ENCODE results near the gene MEIS2.

The MEIS2 gene

GRCh38 chr15:37106490-37107001, 6.2 kb upstream of the MEIS2 start:
- TF ChIP-seq POLR2AphosphoS5 (IDR thresholded peaks at IDR 0.05; ENCODE audit: low read depth, low read length) (no peak), TAF1 (IDR thresholded peaks at IDR 0.05; ENCODE audit: borderline replicate concordance, insufficient read depth, low read length) (no peak), SIN3A (IDR thresholded peaks at IDR 0.05; ENCODE audit: borderline replicate concordance, insufficient read depth, low read length) (no peak)
- TF ChIP-seq, protein P1, sequence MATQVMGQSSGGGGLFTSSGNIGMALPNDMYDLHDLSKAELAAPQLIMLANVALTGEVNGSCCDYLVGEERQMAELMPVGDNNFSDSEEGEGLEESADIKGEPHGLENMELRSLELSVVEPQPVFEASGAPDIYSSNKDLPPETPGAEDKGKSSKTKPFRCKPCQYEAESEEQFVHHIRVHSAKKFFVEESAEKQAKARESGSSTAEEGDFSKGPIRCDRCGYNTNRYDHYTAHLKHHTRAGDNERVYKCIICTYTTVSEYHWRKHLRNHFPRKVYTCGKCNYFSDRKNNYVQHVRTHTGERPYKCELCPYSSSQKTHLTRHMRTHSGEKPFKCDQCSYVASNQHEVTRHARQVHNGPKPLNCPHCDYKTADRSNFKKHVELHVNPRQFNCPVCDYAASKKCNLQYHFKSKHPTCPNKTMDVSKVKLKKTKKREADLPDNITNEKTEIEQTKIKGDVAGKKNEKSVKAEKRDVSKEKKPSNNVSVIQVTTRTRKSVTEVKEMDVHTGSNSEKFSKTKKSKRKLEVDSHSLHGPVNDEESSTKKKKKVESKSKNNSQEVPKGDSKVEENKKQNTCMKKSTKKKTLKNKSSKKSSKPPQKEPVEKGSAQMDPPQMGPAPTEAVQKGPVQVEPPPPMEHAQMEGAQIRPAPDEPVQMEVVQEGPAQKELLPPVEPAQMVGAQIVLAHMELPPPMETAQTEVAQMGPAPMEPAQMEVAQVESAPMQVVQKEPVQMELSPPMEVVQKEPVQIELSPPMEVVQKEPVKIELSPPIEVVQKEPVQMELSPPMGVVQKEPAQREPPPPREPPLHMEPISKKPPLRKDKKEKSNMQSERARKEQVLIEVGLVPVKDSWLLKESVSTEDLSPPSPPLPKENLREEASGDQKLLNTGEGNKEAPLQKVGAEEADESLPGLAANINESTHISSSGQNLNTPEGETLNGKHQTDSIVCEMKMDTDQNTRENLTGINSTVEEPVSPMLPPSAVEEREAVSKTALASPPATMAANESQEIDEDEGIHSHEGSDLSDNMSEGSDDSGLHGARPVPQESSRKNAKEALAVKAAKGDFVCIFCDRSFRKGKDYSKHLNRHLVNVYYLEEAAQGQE (IDR thresholded peaks at IDR 0.05; ENCODE audit: insufficient read depth in 1 of 2, low read depth in 2 of 2, low read length in 2 of 2): no peak

GRCh38 chr15:37105889-37106288, 5.5 kb upstream of the MEIS2 start:
- TF ChIP-seq SIN3A (IDR thresholded peaks at IDR 0.05; ENCODE audit: borderline replicate concordance, insufficient read depth, low read length) (no peak), TAF1 (IDR thresholded peaks at IDR 0.05; ENCODE audit: borderline replicate concordance, insufficient read depth, low read length) (no peak), FOXP2 (optimal IDR thresholded peaks at IDR 0.05; ENCODE audit: borderline replicate concordance, extremely low read depth, extremely low read length, insufficient read depth) (no peak), POLR2AphosphoS5 (IDR thresholded peaks at IDR 0.05; ENCODE audit: low read depth, low read length) (no peak)
- TF ChIP-seq, protein P1 (IDR thresholded peaks at IDR 0.05; ENCODE audit: insufficient read depth in 1 of 2, low read depth in 2 of 2, low read length in 2 of 2): no peak

GRCh38 chr15:37105029-37105428, 4.7 kb upstream of the MEIS2 start:
- TF ChIP-seq, protein P1 (IDR thresholded peaks at IDR 0.05; ENCODE audit: insufficient read depth in 1 of 2, low read depth in 2 of 2, low read length in 2 of 2): no peak
- TF ChIP-seq FOXP2 (optimal IDR thresholded peaks at IDR 0.05; ENCODE audit: borderline replicate concordance, extremely low read depth, extremely low read length, insufficient read depth) (no peak), SIN3A (IDR thresholded peaks at IDR 0.05; ENCODE audit: borderline replicate concordance, insufficient read depth, low read length) (no peak), TAF1 (IDR thresholded peaks at IDR 0.05; ENCODE audit: borderline replicate concordance, insufficient read depth, low read length) (no peak), POLR2AphosphoS5 (IDR thresholded peaks at IDR 0.05; ENCODE audit: low read depth, low read length) (no peak)

GRCh38 chr15:37104424-37104981, 4.2 kb upstream of the MEIS2 start:
- TF ChIP-seq, protein P1 (IDR thresholded peaks at IDR 0.05; ENCODE audit: insufficient read depth in 1 of 2, low read depth in 2 of 2, low read length in 2 of 2): peak; percentile 69 to 87; a peak in 3 of 4 replicates
- TF ChIP-seq FOXP2 (optimal IDR thresholded peaks at IDR 0.05; ENCODE audit: borderline replicate concordance, extremely low read depth, extremely low read length, insufficient read depth): no peak
